Measurements from ENCODE around the gene PAOX.

- TF ChIP-seq CTCF (IDR thresholded peaks at IDR 0.05; ENCODE audit: insufficient read depth, low read length, poor library complexity, severe bottlenecking) (no peak), EZH2phosphoT487 (conservative IDR thresholded peaks at IDR 0.05; ENCODE audit: low read length) (no peak)
Observed at GRCh38 chr10:133401981-133402725, 23.1 kb downstream of the PAOX start.
